Measurements from ENCODE around the gene CHRD. TPM values are rescaled to one million over a fixed set of nuclear protein-coding genes. Genes with fewer than 3 reads are reported as not detected.
A peak's percentile ranks its signal among the peaks of the same experiment; 100 is the strongest.

Gene CHRD
- total and polyA plus RNA-seq, 9 of the 15 experiments (the other 6 are each of a cell fraction or from before 2014, with no cell fraction given): 0.11 to 1.3 (median 0.59) TPM; not detected in 3

DNA sequence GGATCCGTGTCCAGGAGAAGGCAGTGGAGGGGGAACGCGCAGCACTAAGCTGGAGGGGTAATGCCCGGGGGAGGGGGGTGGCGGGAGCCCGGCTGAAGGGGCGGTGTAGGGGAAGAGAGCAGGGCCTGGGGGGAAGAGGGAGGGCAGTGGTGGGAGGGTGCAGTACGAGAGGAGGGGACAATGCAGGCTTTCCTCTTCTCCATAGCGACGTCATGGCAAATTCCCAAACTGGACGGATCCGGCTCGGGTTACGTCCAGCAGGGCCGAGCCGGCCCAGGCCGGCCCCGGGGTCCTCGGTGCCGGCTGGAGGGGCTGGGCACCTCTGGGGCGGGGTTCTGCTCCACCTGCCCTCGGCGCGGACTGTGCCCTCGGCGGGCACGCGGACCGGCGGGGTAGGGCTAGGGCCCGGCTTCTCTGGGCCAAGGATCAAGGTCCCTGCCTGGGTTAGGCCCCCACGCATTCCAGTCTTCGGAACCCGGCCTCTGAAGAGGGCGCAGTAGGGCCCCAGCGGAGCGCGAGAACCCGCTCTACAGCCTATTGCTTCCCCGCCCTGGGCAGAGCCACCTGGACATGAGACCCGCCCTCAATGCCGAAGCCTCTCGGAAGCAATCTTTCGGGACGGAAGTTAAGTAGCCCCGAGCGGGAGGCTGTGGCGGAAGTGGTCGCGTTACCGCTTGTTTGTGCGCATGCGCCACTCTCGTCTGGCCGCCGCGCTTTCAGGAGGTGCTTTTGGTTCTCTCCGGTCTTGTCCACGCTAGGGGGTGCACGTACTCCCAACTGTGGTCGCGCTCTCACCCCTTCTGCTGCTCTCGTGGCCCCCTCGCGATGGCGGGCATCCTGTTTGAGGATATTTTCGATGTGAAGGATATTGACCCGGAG is 16.9 kb upstream of the CHRD start (continued):
- TF ChIP-seq NR3C1 (CRISPR knock-in tag; IDR thresholded peaks at IDR 0.05) (no peak; the same call in 1 of the 2 replicates), SRSF3 (IDR thresholded peaks at IDR 0.05; ENCODE audit: insufficient read depth, low read length) (no peak), HNRNPLL (IDR thresholded peaks at IDR 0.05; ENCODE audit: low read depth, low read length, poor library complexity, severe bottlenecking) (no peak), ZNF197 (CRISPR knock-in tag; IDR thresholded peaks at IDR 0.05; ENCODE audit: low read depth) (no peak), CREB1 (IDR thresholded peaks at IDR 0.05) (peak; percentile 18), CREB1 (CRISPR knock-in tag; IDR thresholded peaks at IDR 0.05) (peak; percentile 64), ZNF232 (CRISPR knock-in tag; IDR thresholded peaks at IDR 0.05) (0 out of 2 replicates have a peak, but pooled peaks have one; percentile 2), ZFX (CRISPR knock-in tag; IDR thresholded peaks at IDR 0.05) (peak; percentile 98), NR2F6 (CRISPR knock-in tag; IDR thresholded peaks at IDR 0.05) (no peak), COPS2 (conservative IDR thresholded peaks at IDR 0.05) (no peak), DPF2 (IDR thresholded peaks at IDR 0.05) (peak; percentile 42; the same call in 1 of the 2 replicates), SRSF9 (IDR thresholded peaks at IDR 0.05; ENCODE audit: borderline replicate concordance, low read depth, low read length) (no peak), TSHZ1 (CRISPR knock-in tag; IDR thresholded peaks at IDR 0.05) (no peak), MCM5 (IDR thresholded peaks at IDR 0.05; ENCODE audit: low read depth) (no peak), KLF13 (tag; IDR thresholded peaks at IDR 0.05; ENCODE audit: borderline replicate concordance, low read depth) (no peak), RB1 (IDR thresholded peaks at IDR 0.05; ENCODE audit: low read depth) (peak; percentile 44), IRF9 (tag; IDR thresholded peaks at IDR 0.05) (no peak), ZNF217 (CRISPR knock-in tag; IDR thresholded peaks at IDR 0.05) (no peak), ZKSCAN8 (CRISPR knock-in tag; IDR thresholded peaks at IDR 0.05) (no peak), ZNF778 (CRISPR knock-in tag; IDR thresholded peaks at IDR 0.05) (no peak), FOSL1 (tag; conservative IDR thresholded peaks at IDR 0.05) (no peak), HEY1 (CRISPR knock-in tag; IDR thresholded peaks at IDR 0.05; ENCODE audit: borderline replicate concordance) (no peak)
- TF ChIP-seq, protein P1, sequence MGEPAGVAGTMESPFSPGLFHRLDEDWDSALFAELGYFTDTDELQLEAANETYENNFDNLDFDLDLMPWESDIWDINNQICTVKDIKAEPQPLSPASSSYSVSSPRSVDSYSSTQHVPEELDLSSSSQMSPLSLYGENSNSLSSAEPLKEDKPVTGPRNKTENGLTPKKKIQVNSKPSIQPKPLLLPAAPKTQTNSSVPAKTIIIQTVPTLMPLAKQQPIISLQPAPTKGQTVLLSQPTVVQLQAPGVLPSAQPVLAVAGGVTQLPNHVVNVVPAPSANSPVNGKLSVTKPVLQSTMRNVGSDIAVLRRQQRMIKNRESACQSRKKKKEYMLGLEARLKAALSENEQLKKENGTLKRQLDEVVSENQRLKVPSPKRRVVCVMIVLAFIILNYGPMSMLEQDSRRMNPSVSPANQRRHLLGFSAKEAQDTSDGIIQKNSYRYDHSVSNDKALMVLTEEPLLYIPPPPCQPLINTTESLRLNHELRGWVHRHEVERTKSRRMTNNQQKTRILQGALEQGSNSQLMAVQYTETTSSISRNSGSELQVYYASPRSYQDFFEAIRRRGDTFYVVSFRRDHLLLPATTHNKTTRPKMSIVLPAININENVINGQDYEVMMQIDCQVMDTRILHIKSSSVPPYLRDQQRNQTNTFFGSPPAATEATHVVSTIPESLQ (CRISPR knock-in tag; IDR thresholded peaks at IDR 0.05): no peak

Measured in K562 (cell line).